K562 (cell line): ENCODE data around the gene PGPEP1. TPM values are rescaled to one million over a fixed set of nuclear protein-coding genes. Genes with fewer than 3 reads are reported as not detected.

ENCODE experiments used
- ARID2 ChIP-seq: fragments of 450-650 bp; IDR thresholded peaks from 2 replicates; pipeline ENCODE4 v1.6.1; 2017; ENCODE audit warnings: antibody characterized with exemption, mild to moderate bottlenecking
- ATF1 ChIP-seq, 2 experiments: fragments of 450-650 bp in 1 of 2; IDR thresholded peaks; 2 replicates each; pipeline ENCODE4 v1.6.1; 2016; ENCODE audit warnings: missing compliant biosample characterization in 1 of 2, missing genetic modification characterization in 1 of 2
- ATF7 ChIP-seq: fragments of 450-650 bp; IDR thresholded peaks from 2 replicates; pipeline ENCODE4 v1.7.1; 2014; ENCODE audit warnings: mild to moderate bottlenecking, moderate library complexity
- DPF2 ChIP-seq: fragments of 450-650 bp; IDR thresholded peaks from 2 replicates; pipeline ENCODE4 v1.6.1; 2016
- ETV1 ChIP-seq: fragments of 450-650 bp; conservative IDR thresholded peaks from 2 replicates; pipeline ENCODE4 v1.6.1; 2016; ENCODE audit warnings: missing genetic modification characterization, control low read depth, low read depth, missing compliant biosample characterization
- ETV6 ChIP-seq, 3 experiments: fragments of 150-350 bp in 1 of 3; sonication (generic) in 1 of 3; formaldehyde crosslinking in 1 of 3; IDR thresholded peaks; 2 replicates each; pipeline versions ENCODE4 v1.6.1 to v1.8.0; 2014 to 2022; ENCODE audit warnings: borderline replicate concordance in 2 of 3, low read depth in 2 of 3, antibody characterized with exemption in 1 of 3, low read length in 1 of 3, mild to moderate bottlenecking in 1 of 3, missing genetic modification reagents in 1 of 3
- GTF2E2 ChIP-seq: fragments of 200-800 bp; sonication (Bioruptor generic); IDR thresholded peaks from 2 replicates; pipeline ENCODE4 v1.6.1; 2016; ENCODE audit warnings: missing genetic modification characterization, missing compliant biosample characterization
- MTA3 ChIP-seq: fragments of 450-650 bp; formaldehyde crosslinking; IDR thresholded peaks from 2 replicates; pipeline ENCODE4 v1.6.1; 2017; ENCODE audit warnings: mild to moderate bottlenecking, borderline replicate concordance
- MYC ChIP-seq, 2 experiments: fragments of 250-450 bp in 1 of 2; sonication (Bioruptor Pico) in 1 of 2; IDR thresholded peaks; 2 replicates each; pipeline versions ENCODE4 v1.5.1 to v1.6.1; 2012 to 2021; ENCODE audit warnings: low read depth in 2 of 2, borderline replicate concordance in 1 of 2, improper control_type of control experiment in 1 of 2, low read length in 1 of 2, mild to moderate bottlenecking in 1 of 2, moderate library complexity in 1 of 2
- NCOA4 ChIP-seq: fragments of 450-650 bp; IDR thresholded peaks from 2 replicates; pipeline ENCODE4 v1.6.1; 2018; ENCODE audit warnings: mild to moderate bottlenecking; ENCODE audit not compliant: partially characterized antibody
- PHF8 ChIP-seq: fragments of 200-600 bp; sonication (generic); IDR thresholded peaks from 2 replicates; pipeline ENCODE4 v1.6.1; 2012; ENCODE audit warnings: mixed run types, mild to moderate bottlenecking, inconsistent platforms, low read length, moderate library complexity, borderline replicate concordance
- XRCC4 ChIP-seq: IDR thresholded peaks from one replicate; pipeline ENCODE4 v1.6.1; 2011; ENCODE audit not compliant: insufficient read depth, insufficient read length; ENCODE audit errors: extremely low read depth
- ZNF174 ChIP-seq: fragments of 250-450 bp; sonication (Bioruptor Pico); IDR thresholded peaks from 2 replicates; pipeline ENCODE4 v1.4.0; 2020; ENCODE audit warnings: mild to moderate bottlenecking
- ZNF445 ChIP-seq: fragments of 250-450 bp; sonication (Bioruptor Pico); IDR thresholded peaks from 2 replicates; pipeline ENCODE4 v1.4.0; 2020; ENCODE audit warnings: low read depth, mild to moderate bottlenecking, moderate library complexity
- ZNF76 ChIP-seq: fragments of 250-450 bp; sonication (Bioruptor Pico); IDR thresholded peaks from 2 replicates; pipeline ENCODE4 v1.4.0; 2020; ENCODE audit warnings: mild to moderate bottlenecking, moderate library complexity, borderline replicate concordance
- ZNF780A ChIP-seq: fragments of 250-450 bp; sonication (Bioruptor Pico); IDR thresholded peaks from 2 replicates; pipeline ENCODE4 v1.5.0; 2021; ENCODE audit warnings: mild to moderate bottlenecking
- polyA plus RNA-seq, 8 experiments: library from polyadenylated mRNA; depleted of rRNA in 4 of 8; stranded (reverse) in 5 of 8; unstranded in 3 of 8; fragments of >200 nt; fragmentation: Nextera tagmentation in 2 of 8; fragmentation: Illumina TruSeq in 1 of 8; extraction: Ambion mirVana in 2 of 8; extraction: Trizol in 1 of 8; gene quantifications; 2 replicates each; pipeline versions ENCODE4 v1.2.1 to v1.2.3, GENCODE V29; 2011 to 2014; ENCODE audit warnings: inconsistent platforms in 1 of 8, missing spikeins in 1 of 8
- total RNA-seq, 7 experiments: library from RNA; depleted of rRNA in 6 of 7; stranded (reverse); fragments of >200 nt in 6 of 7; fragmentation: Illumina TruSeq in 2 of 7; extraction: Trizol in 2 of 7; gene quantifications; 2 replicates each; pipeline versions ENCODE4 v1.2.1 to v1.2.3, GENCODE V29; 2011 to 2021; ENCODE audit warnings: low replicate concordance in 1 of 7
- TF ChIP-seq, protein P1 (sequence below): sonication (generic); formaldehyde crosslinking; IDR thresholded peaks from 2 replicates; pipeline ENCODE4 v1.9.0; 2022; ENCODE audit warnings: mild to moderate bottlenecking, missing genetic modification reagents
- TF ChIP-seq, protein P2 (sequence below), 2 experiments: fragments of 450-650 bp; conservative IDR thresholded peaks; 2 replicates each; pipeline ENCODE4 v1.6.1; 2017; ENCODE audit warnings: mild to moderate bottlenecking in 2 of 2, moderate library complexity in 2 of 2
- TF ChIP-seq, protein P3 (sequence below): fragments of 450-650 bp; IDR thresholded peaks from 2 replicates; pipeline ENCODE4 v1.6.1; 2018; ENCODE audit warnings: mild to moderate bottlenecking, low read depth; ENCODE audit not compliant: partially characterized antibody
- TF ChIP-seq, protein P4 (sequence below): sonication (generic); formaldehyde crosslinking; IDR thresholded peaks from 2 replicates; pipeline ENCODE4 v1.8.0; 2022; ENCODE audit warnings: missing genetic modification reagents, mild to moderate bottlenecking, moderate library complexity, borderline replicate concordance

PGPEP1 gene
- total and polyA plus RNA-seq, 9 of the 15 experiments (the other 6 are each of a cell fraction or from before 2014, with no cell fraction given), result 10.0 to 69.6 (median 33.5) TPM

DNA sequence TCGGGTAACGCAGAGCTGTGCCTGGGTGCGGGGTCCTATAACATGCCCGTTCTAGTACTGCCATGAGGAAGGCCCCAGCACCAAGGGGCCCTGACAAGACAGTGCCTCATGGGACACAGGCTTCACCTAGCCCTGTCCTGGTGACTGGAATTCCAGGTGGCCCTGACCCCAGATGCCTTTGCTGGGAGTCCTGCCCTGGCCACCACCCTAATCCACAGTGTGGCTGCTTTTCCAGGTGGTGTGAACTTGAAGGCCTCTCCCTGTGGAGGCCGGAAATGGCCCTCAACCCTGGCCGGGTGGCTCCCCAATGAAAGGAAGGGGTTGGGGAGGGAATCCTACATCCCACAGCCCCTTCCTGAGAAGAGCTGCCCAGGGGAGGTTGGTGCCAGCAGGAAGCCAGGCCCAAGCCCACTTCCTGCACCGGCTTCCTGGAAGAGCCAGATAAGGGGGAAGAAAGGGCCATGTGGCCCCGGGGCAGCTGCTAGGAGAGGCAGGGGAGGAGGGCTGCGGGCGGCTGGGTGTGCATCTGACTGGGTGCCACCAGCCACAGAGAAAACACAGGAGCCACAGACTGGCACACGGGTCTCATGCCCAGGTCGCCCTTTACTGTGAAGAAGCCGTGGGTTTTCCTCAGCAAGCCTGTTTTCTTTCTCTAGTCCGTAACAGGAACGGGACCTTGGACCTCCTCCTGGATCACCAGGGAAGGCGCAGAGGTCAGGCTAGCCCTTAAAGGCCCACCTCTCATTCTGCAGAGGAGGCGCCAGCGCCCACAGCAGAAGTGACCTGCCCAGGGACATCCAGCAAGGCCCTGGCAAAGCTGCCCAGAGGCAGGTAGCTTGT, 22.2 kb upstream of the PGPEP1 start (continued):
- TF ChIP-seq, protein P1, sequence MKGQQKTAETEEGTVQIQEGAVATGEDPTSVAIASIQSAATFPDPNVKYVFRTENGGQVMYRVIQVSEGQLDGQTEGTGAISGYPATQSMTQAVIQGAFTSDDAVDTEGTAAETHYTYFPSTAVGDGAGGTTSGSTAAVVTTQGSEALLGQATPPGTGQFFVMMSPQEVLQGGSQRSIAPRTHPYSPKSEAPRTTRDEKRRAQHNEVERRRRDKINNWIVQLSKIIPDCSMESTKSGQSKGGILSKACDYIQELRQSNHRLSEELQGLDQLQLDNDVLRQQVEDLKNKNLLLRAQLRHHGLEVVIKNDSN (CRISPR knock-in tag), result 0 out of 2 replicates have a peak, but pooled peaks have one; percentile 31
- no peak for TF ChIP-seq XRCC4
- no peak for TF ChIP-seq ZNF445 (CRISPR knock-in tag)
- TF ChIP-seq ZNF174 (CRISPR knock-in tag), result no peak
- no peak for TF ChIP-seq ARID2
- no peak for TF ChIP-seq ZNF780A (CRISPR knock-in tag)
- peak; percentile 92 for TF ChIP-seq ETV1 (tag)
- TF ChIP-seq, protein P2, sequence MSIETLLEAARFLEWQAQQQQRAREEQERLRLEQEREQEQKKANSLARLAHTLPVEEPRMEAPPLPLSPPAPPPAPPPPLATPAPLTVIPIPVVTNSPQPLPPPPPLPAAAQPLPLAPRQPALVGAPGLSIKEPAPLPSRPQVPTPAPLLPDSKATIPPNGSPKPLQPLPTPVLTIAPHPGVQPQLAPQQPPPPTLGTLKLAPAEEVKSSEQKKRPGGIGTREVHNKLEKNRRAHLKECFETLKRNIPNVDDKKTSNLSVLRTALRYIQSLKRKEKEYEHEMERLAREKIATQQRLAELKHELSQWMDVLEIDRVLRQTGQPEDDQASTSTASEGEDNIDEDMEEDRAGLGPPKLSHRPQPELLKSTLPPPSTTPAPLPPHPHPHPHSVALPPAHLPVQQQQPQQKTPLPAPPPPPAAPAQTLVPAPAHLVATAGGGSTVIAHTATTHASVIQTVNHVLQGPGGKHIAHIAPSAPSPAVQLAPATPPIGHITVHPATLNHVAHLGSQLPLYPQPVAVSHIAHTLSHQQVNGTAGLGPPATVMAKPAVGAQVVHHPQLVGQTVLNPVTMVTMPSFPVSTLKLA (conservative IDR thresholded peaks at IDR 0.05), result peak in 1 of 2 experiments; percentile 79; a peak in 2 of 4 replicates
- TF ChIP-seq ETV6 (IDR thresholded peaks at IDR 0.05; ENCODE audit: borderline replicate concordance in 1 of 2, low read depth in 2 of 2, low read length in 1 of 2), result peak; percentile 86 to 95; a peak in 3 of 4 replicates
- TF ChIP-seq ETV6 (CRISPR knock-in tag; IDR thresholded peaks at IDR 0.05; ENCODE audit: borderline replicate concordance), result no peak
- TF ChIP-seq, protein P3, sequence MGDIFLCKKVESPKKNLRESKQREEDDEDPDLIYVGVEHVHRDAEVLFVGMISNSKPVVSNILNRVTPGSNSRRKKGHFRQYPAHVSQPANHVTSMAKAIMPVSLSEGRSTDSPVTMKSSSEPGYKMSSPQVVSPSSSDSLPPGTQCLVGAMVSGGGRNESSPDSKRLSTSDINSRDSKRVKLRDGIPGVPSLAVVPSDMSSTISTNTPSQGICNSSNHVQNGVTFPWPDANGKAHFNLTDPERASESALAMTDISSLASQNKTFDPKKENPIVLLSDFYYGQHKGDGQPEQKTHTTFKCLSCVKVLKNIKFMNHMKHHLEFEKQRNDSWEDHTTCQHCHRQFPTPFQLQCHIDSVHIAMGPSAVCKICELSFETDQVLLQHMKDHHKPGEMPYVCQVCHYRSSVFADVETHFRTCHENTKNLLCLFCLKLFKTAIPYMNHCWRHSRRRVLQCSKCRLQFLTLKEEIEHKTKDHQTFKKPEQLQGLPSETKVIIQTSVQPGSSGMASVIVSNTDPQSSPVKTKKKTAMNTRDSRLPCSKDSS, result no peak
- TF ChIP-seq NCOA4, result no peak
- TF ChIP-seq PHF8, result no peak
- no peak for TF ChIP-seq ATF1 (CRISPR knock-in tag; IDR thresholded peaks at IDR 0.05)
- 0 out of 2 replicates have a peak, but pooled peaks have one; percentile 11 for TF ChIP-seq ATF1 (tag; IDR thresholded peaks at IDR 0.05)
- TF ChIP-seq, protein P4, sequence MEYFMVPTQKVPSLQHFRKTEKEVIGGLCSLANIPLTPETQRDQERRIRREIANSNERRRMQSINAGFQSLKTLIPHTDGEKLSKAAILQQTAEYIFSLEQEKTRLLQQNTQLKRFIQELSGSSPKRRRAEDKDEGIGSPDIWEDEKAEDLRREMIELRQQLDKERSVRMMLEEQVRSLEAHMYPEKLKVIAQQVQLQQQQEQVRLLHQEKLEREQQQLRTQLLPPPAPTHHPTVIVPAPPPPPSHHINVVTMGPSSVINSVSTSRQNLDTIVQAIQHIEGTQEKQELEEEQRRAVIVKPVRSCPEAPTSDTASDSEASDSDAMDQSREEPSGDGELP (CRISPR knock-in tag), result peak; percentile 81
- peak; percentile 62 for TF ChIP-seq DPF2
- TF ChIP-seq MTA3, result peak; percentile 63; the same call in 1 of the 2 replicates
- 0 out of 2 replicates have a peak, but pooled peaks have one; percentile 30 for TF ChIP-seq GTF2E2 (tag)
- TF ChIP-seq ZNF76 (CRISPR knock-in tag), result peak; percentile 48; the same call in 1 of the 2 replicates
- TF ChIP-seq ATF7, result no peak
- peak; percentile 87 for TF ChIP-seq MYC (IDR thresholded peaks at IDR 0.05; ENCODE audit: low read depth, low read length)
- TF ChIP-seq MYC (CRISPR knock-in tag; IDR thresholded peaks at IDR 0.05; ENCODE audit: borderline replicate concordance, low read depth), result peak; percentile 35; the same call in 1 of the 2 replicates
